Calu3 (cell line): Measurements from ENCODE around the gene P4HA3. TPM values are rescaled to one million over a fixed set of nuclear protein-coding genes. Genes with fewer than 3 reads are reported as not detected.

Experiments
- BruUV-seq: library from RNA; stranded (reverse); fragments of 400-500 nt; replicated peaks from 2 replicates; lab custom pipeline; 2021; lab: Mats Ljungman, UMichigan
- CTCF ChIA-PET: fragments of 300-600 bp; sonication (Branson Sonifier 250); formaldehyde crosslinking; loops from one replicate; lab custom pipeline; 2022; ENCODE audit warnings: antibody characterized with exemption; lab: Charles Lee
- DNase-seq: peaks from one replicate; pipeline ENCODE4 v3.0.0; 2022
- H3K27ac Mint-ChIP-seq: one replicate; pipeline ENCODE4 v1.8.0; 2022; ENCODE audit warnings: mixed read lengths; ENCODE audit not compliant: unreplicated experiment
- H3K27me3 Mint-ChIP-seq: one replicate; pipeline ENCODE4 v1.8.0; 2022; ENCODE audit warnings: mixed read lengths; ENCODE audit not compliant: unreplicated experiment
- H3K36me3 Mint-ChIP-seq: one replicate; pipeline ENCODE4 v1.8.0; 2022; ENCODE audit warnings: mild to moderate bottlenecking, moderate library complexity, mixed read lengths; ENCODE audit not compliant: insufficient read depth, unreplicated experiment
- H3K4me1 Mint-ChIP-seq: one replicate; pipeline ENCODE4 v1.8.0; 2022; ENCODE audit warnings: mild to moderate bottlenecking, low read depth, mixed read lengths; ENCODE audit not compliant: unreplicated experiment
- H3K4me3 Mint-ChIP-seq: one replicate; pipeline ENCODE4 v1.8.0; 2022; ENCODE audit warnings: mild to moderate bottlenecking, low read depth, moderate library complexity, mixed read lengths; ENCODE audit not compliant: unreplicated experiment
- H3K9me3 Mint-ChIP-seq: one replicate; pipeline ENCODE4 v1.8.0; 2022; ENCODE audit warnings: low read depth, mixed read lengths; ENCODE audit not compliant: unreplicated experiment
- CTCF ChIP-seq: fragments of 200-600 bp; IDR thresholded peaks from one replicate; pipeline ENCODE4 v1.8.0; 2022; ENCODE audit warnings: antibody characterized with exemption; ENCODE audit not compliant: unreplicated experiment
- intact Hi-C: fragments of 100-400 bp; cut with micrococcal nuclease; formaldehyde crosslinking; loops from one replicate; pipeline ENCODE4 v1.10.0; 2022; ENCODE audit not compliant: unreplicated experiment
- total RNA-seq: library from RNA; stranded (reverse); gene quantifications from 2 replicates; pipeline ENCODE4 v1.2.3, GENCODE V29; 2022

The P4HA3 gene
- total RNA-seq, 1 experiment from 2014 or later, result not detected

DNA sequence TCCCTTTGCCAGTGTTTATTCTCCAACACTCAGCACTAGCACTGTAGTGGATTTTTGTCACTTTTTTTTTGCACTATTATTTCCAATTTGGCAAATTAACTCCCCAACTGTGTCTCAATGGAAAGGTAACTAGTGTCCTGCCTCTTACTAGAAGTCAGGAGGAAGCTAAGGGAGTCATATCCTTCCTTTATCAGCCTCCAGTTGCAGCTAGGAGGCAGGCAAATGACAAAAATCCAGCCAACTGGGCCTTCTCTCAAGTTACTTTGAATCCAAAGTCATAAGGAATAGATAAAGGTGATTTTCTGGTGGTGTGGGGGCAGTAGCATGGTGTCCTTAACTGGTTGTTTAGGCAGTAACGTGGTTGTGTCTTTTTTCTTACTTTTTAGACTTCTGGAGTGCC is 15.6 kb upstream of the P4HA3 start:
- CTCF ChIA-PET, result no interaction called here
- BruUV-seq, result no TSS peak
- no peak for DNase-seq
- Mint-ChIP-seq H3K36me3 (no peaks in the 10 kb centered on the region), H3K27me3 (peaks cover 17% of the 10 kb centered on the region), H3K27ac (no peak overlapping the region), H3K4me3 (no peak overlapping the region), H3K4me1 (no peaks in the 10 kb centered on the region), H3K9me3 (no peaks in the 10 kb centered on the region)
- intact Hi-C loops, result no loop called here
- TF ChIP-seq CTCF, result no peak

DNA sequence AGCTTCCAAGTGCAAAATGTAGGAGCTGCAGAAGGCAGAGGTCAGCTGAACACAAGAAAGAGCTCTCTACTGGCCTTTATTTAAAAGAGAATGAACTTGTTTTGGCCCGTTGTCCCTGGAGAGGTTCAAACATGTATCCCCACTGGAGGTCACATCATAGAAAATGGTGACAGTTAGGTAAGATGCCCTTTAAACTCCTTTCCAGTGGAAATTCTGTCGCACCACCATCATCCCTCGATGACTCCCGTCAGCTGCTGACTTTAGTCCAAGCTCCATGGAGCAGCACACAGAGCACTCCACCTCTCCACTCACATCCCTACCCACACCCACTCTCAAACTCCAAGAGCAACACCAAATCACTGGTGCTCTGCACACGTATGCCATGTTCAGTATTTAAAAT is 15.2 kb upstream of the P4HA3 start:
- TF ChIP-seq CTCF, result no peak
- no TSS peak for BruUV-seq
- no peaks in the 10 kb centered on the region for H3K9me3 Mint-ChIP-seq
- CTCF ChIA-PET, result interaction anchor here (0.5 kb wide), 1 partner anchor 10 kb away, joined by 3 read pairs; no protein-coding TSS in a partner anchor
- H3K27ac Mint-ChIP-seq, result no peak overlapping the region
- H3K4me3 Mint-ChIP-seq, result no peak overlapping the region
- peaks cover 17% of the 10 kb centered on the region for H3K27me3 Mint-ChIP-seq
- H3K36me3 Mint-ChIP-seq, result no peaks in the 10 kb centered on the region
- DNase-seq, result no peak
- H3K4me1 Mint-ChIP-seq, result no peaks in the 10 kb centered on the region
- intact Hi-C loops, result no loop called here

DNA sequence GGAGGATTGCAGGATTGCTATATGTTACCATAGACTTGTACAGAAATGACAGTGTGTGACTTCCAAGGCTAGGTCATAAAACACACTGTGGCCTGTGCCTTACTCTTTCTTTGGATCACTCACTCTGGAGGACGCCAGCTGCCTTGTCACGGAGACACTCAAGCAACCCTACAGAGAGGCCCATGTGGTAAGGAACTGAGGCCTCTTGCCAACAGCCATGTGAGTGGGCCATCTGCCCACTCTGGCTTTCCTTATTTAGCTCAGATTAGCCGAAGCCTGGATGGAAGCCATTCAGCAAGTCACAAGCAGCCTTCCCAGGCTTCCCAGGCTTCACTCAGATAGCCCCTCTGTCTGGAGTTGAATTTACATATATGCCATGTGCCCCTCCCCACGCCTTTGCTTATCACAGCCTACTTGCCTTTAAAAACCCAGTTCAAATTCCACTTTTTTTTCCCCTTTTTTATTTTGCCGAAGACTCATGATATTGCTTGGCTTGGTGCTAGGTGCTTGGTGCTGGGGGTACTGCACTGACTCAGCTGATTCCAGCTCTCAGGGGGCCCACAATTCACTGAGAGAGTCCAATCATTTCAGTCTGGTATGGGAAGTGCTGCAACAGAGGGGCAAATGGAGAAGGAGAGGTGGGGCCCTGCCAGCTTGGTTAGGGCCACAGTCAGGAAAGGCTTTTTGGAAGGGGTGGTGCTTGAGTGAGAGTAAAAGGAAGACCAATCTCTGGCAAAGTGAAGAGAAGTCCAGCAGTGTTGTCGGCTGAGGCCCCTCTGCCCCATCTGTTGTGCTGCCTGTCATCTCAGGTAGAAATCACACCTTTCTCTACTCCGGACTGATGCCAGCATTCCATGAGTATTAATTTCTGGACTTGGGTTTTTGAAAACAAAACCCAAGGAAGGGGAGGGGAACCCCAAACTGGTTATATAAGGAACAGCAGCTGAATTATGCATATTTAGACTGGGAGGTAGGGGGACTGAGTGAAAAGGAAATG is 14.5 kb upstream of the P4HA3 start:
- H3K4me1 Mint-ChIP-seq, result no peaks in the 10 kb centered on the region
- no peak overlapping the region for H3K4me3 Mint-ChIP-seq
- BruUV-seq, result no TSS peak
- CTCF ChIA-PET, result interaction anchor here (0.5 kb wide), 1 partner anchor 9 kb away, joined by 3 read pairs; no protein-coding TSS in a partner anchor
- intact Hi-C loops, result no loop called here
- TF ChIP-seq CTCF, result no peak
- no peaks in the 10 kb centered on the region for H3K36me3 Mint-ChIP-seq
- H3K27me3 Mint-ChIP-seq, result peaks cover 17% of the 10 kb centered on the region
- DNase-seq, result no peak
- no peaks in the 10 kb centered on the region for H3K9me3 Mint-ChIP-seq
- H3K27ac Mint-ChIP-seq, result no peak overlapping the region

DNA sequence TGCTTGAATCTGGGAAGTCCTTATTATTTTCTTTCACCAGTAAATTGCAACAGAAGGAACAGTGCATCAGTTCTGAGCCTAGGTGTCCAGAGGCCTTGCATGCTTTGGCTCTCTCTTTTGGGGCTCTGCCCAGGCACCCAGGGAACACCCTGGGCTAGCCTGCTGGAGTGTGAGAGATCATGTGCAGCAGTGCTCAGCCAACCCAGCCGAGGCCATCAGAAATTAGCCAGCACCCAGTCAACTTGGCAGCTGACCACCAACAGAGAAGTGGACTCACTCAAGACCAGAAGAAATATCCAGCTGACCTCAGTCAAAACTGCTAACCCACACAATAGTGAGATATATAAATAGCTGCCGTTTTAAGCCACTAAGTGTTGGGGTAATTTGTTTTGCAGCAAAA is 11.2 kb upstream of the P4HA3 start:
- CTCF ChIA-PET, result no interaction called here
- Mint-ChIP-seq H3K9me3 (no peaks in the 10 kb centered on the region), H3K27ac (no peak overlapping the region), H3K4me3 (no peak overlapping the region), H3K27me3 (peaks cover 25% of the 10 kb centered on the region), H3K4me1 (no peaks in the 10 kb centered on the region), H3K36me3 (no peaks in the 10 kb centered on the region)
- no peak for DNase-seq
- intact Hi-C loops, result no loop called here
- TF ChIP-seq CTCF, result no peak
- BruUV-seq, result no TSS peak
